Vagina (tissue), 2 donors: ENCODE measurements around the gene RAPH1.

Experiments used
- POLR2A ChIP-seq, 2 donors: fragments of 450-650 bp; IDR thresholded peaks; one replicate each; pipeline ENCODE4 v1.6.1; 2017; ENCODE audit warnings: antibody characterized with exemption in 2 of 2, mild to moderate bottlenecking in 2 of 2, moderate library complexity in 2 of 2
- POLR2AphosphoS5 ChIP-seq, 2 donors: sonication (generic); formaldehyde crosslinking; IDR thresholded peaks; one replicate each; pipeline ENCODE4 v1.9.0; 2017; ENCODE audit warnings: antibody characterized with exemption in 2 of 2, mild to moderate bottlenecking in 2 of 2, low read depth in 1 of 2; ENCODE audit not compliant: insufficient read depth in 1 of 2
- TF ChIP-seq, protein P1 (sequence below), 3 experiments: fragments of 450-650 bp in 2 of 3; fragments of 200-600 bp in 1 of 3; sonication (generic) in 1 of 3; IDR thresholded peaks; one replicate each; pipeline ENCODE4 v1.5.1; 2017 to 2019; ENCODE audit warnings: antibody characterized with exemption in 3 of 3, mild to moderate bottlenecking in 2 of 3, moderate library complexity in 2 of 3

DNA sequence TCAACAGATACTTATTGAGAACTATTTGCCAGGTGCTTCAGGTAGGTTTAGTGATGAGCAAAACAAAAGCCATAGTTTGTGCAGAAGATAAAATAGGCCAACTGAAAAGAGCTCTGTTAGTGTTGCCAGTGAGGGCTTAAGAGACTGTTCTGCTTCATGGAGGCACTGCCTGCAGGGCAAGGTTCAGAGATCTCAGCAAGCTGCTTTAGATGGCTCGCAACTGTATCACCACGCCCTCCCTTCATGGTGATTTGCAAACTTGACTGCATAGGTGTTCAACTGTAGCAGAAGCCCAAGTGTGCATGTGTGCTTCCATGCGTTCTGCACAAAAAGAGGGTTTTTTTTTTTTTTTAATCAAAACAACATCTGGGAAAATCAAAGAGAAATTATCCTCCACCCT lies 84.5 kb downstream of the RAPH1 start:
- TF ChIP-seq, protein P1, sequence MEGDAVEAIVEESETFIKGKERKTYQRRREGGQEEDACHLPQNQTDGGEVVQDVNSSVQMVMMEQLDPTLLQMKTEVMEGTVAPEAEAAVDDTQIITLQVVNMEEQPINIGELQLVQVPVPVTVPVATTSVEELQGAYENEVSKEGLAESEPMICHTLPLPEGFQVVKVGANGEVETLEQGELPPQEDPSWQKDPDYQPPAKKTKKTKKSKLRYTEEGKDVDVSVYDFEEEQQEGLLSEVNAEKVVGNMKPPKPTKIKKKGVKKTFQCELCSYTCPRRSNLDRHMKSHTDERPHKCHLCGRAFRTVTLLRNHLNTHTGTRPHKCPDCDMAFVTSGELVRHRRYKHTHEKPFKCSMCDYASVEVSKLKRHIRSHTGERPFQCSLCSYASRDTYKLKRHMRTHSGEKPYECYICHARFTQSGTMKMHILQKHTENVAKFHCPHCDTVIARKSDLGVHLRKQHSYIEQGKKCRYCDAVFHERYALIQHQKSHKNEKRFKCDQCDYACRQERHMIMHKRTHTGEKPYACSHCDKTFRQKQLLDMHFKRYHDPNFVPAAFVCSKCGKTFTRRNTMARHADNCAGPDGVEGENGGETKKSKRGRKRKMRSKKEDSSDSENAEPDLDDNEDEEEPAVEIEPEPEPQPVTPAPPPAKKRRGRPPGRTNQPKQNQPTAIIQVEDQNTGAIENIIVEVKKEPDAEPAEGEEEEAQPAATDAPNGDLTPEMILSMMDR (IDR thresholded peaks at IDR 0.05) = no peak
- TF ChIP-seq POLR2AphosphoS5 (IDR thresholded peaks at IDR 0.05; ENCODE audit: insufficient read depth in 1 of 2, low read depth in 1 of 2) (no peak), POLR2A (IDR thresholded peaks at IDR 0.05) (no peak)
